ENCODE data around the gene CNTRL. TPM values are rescaled to one million over a fixed set of nuclear protein-coding genes. Genes with fewer than 3 reads are reported as not detected.

Gene CNTRL
- polyA plus RNA-seq, 2 of the 4 experiments (the other 2 are of a cell fraction), result 5.1 to 15.0 TPM

GRCh38 chr9:121185774-121186403, 111.1 kb downstream of the CNTRL start (continued):
- TF ChIP-seq HOXB5 (CRISPR knock-in tag; IDR thresholded peaks at IDR 0.05), result no peak
- no peak for TF ChIP-seq JUNB (IDR thresholded peaks at IDR 0.05)
- no peak for TF ChIP-seq NFE2L2 (conservative IDR thresholded peaks at IDR 0.05; ENCODE audit: low read length)

GRCh38 chr9:121187636-121188305, 113.0 kb downstream of the CNTRL start:
- Histone ChIP-seq H3K9me3 (no peaks in the 10 kb centered on the region), H3K27ac (no peak overlapping the region), H3K4me3 (no peak overlapping the region), H3K4me1 (peaks cover 40% of the 10 kb centered on the region), H3K4me2 (peak overlapping the region; percentile 8; the same call in 1 of the 3 replicates)
- ChIA-PET POLR2A (no interaction called here), CTCF (interaction anchor here (1.1 to 1.9 kb wide), 3 partner anchors 14 to 202 kb away, joined by 3 to 7 read pairs (median 4); partner anchors contain the start of gene RAB14)
- FAIRE-seq, result no peak
- TF ChIP-seq HES2 (IDR thresholded peaks at IDR 0.05), result no peak
- no peak for TF ChIP-seq HOXB13 (CRISPR knock-in tag; IDR thresholded peaks at IDR 0.05; ENCODE audit: low read depth)
- no peak for TF ChIP-seq RFX5 (IDR thresholded peaks at IDR 0.05)
- no peak for TF ChIP-seq ELK1 (IDR thresholded peaks at IDR 0.05; ENCODE audit: low read depth, low read length)
- WGBS (ENCODE audit: missing lambda C conversion rate), result 76% methylated on average over 3 of the region's 3 CpGs
- no peak for ATAC-seq
- no peak for DNase-seq (ENCODE audit: low read depth in 1 of 2, low spot score in 1 of 2)

GRCh38 chr9:121189006-121189405, 114.3 kb downstream of the CNTRL start:
- DNase-seq (ENCODE audit: low read depth in 1 of 2, low spot score in 1 of 2) (no peak), FAIRE-seq (no peak), ATAC-seq (no peak)
- CTCF ChIA-PET, result interaction anchor here (0.8 to 1.9 kb wide), 3 partner anchors 18 to 203 kb away, joined by 3 to 7 read pairs (median 3); no protein-coding TSS in a partner anchor
- Histone ChIP-seq H3K4me3 (no peak overlapping the region), H3K27ac (no peak overlapping the region), H3K4me2 (no peak overlapping the region), H3K9me3 (no peaks in the 10 kb centered on the region), H3K4me1 (peaks cover 40% of the 10 kb centered on the region)
- TF ChIP-seq CTCF (IDR thresholded peaks at IDR 0.05) (no peak), EHF (CRISPR knock-in tag; IDR thresholded peaks at IDR 0.05) (no peak), SMC3 (IDR thresholded peaks at IDR 0.05) (no peak), SREBF2 (IDR thresholded peaks at IDR 0.05) (no peak), TP53 (CRISPR knock-in tag; IDR thresholded peaks at IDR 0.05) (no peak), CBX8 (IDR thresholded peaks at IDR 0.05) (no peak)
- WGBS (ENCODE audit: missing lambda C conversion rate), result 69% methylated on average over 1 of the region's 1 CpG
- POLR2A ChIA-PET, result no interaction called here

GRCh38 chr9:121189660-121190059, 114.9 kb downstream of the CNTRL start:
- H3K4me1 ChIP-seq, result peaks cover 40% of the 10 kb centered on the region
- TF ChIP-seq EHF (CRISPR knock-in tag; IDR thresholded peaks at IDR 0.05) (no peak), POLR2A (IDR thresholded peaks at IDR 0.05; ENCODE audit: low read length) (no peak), MAX (IDR thresholded peaks at IDR 0.05) (no peak), MAFK (IDR thresholded peaks at IDR 0.05; ENCODE audit: partially characterized antibody) (no peak), RFX5 (IDR thresholded peaks at IDR 0.05) (no peak), EHMT2 (IDR thresholded peaks at IDR 0.05; ENCODE audit: low read depth) (no peak), E2F6 (IDR thresholded peaks at IDR 0.05; ENCODE audit: borderline replicate concordance, low read depth) (no peak), FOXS1 (CRISPR knock-in tag; IDR thresholded peaks at IDR 0.05) (no peak), HOXB13 (CRISPR knock-in tag; IDR thresholded peaks at IDR 0.05; ENCODE audit: low read depth) (no peak), EP300 (IDR thresholded peaks at IDR 0.05) (no peak), CHD2 (IDR thresholded peaks at IDR 0.05; ENCODE audit: low read length, partially characterized antibody) (no peak)
- ATAC-seq (no peak), DNase-seq (ENCODE audit: low read depth in 1 of 2, low spot score in 1 of 2) (no peak), FAIRE-seq (no peak)
- 93% methylated on average over 3 of the region's 3 CpGs for WGBS (ENCODE audit: missing lambda C conversion rate)
- no peak overlapping the region for H3K27ac ChIP-seq
- H3K4me2 ChIP-seq, result no peak overlapping the region
- ChIA-PET CTCF (interaction anchor here (1.0 to 1.9 kb wide), 4 partner anchors 9 to 185 kb away, joined by 3 to 7 read pairs (median 4); no protein-coding TSS in a partner anchor), POLR2A (no interaction called here)
- no peak overlapping the region for H3K4me3 ChIP-seq
- H3K9me3 ChIP-seq, result no peaks in the 10 kb centered on the region
